Ovary (tissue), 3 donors: ENCODE measurements around the gene PRSS27.

Experiments used
- CTCF ChIP-seq, 3 donors: fragments of 450-650 bp in 2 of 3; fragments of 200-600 bp in 1 of 3; IDR thresholded peaks; one replicate each; pipeline versions ENCODE4 v1.5.1 to v1.8.0; 2016 to 2022; ENCODE audit warnings: antibody characterized with exemption in 3 of 3, mild to moderate bottlenecking in 1 of 3
- EP300 ChIP-seq: sonication (generic); formaldehyde crosslinking; IDR thresholded peaks from one replicate; pipeline ENCODE4 v1.6.1; 2017; ENCODE audit warnings: antibody characterized with exemption
- donor health status: DM: no; HTN: no; CAD: no.

GRCh38 chr16:2767140-2767731 lies 47.2 kb upstream of the PRSS27 start:
- TF ChIP-seq EP300, result no peak
- TF ChIP-seq CTCF (IDR thresholded peaks at IDR 0.05), result no peak
